ENCODE results near the gene RMI1. TPM values are rescaled to one million over a fixed set of nuclear protein-coding genes. Genes with fewer than 3 reads are reported as not detected.
A peak's percentile ranks its signal among the peaks of the same experiment; 100 is the strongest.

The RMI1 gene
- total RNA-seq, result 10 to 100 TPM; 19.5 to 21.4 TPM

DNA sequence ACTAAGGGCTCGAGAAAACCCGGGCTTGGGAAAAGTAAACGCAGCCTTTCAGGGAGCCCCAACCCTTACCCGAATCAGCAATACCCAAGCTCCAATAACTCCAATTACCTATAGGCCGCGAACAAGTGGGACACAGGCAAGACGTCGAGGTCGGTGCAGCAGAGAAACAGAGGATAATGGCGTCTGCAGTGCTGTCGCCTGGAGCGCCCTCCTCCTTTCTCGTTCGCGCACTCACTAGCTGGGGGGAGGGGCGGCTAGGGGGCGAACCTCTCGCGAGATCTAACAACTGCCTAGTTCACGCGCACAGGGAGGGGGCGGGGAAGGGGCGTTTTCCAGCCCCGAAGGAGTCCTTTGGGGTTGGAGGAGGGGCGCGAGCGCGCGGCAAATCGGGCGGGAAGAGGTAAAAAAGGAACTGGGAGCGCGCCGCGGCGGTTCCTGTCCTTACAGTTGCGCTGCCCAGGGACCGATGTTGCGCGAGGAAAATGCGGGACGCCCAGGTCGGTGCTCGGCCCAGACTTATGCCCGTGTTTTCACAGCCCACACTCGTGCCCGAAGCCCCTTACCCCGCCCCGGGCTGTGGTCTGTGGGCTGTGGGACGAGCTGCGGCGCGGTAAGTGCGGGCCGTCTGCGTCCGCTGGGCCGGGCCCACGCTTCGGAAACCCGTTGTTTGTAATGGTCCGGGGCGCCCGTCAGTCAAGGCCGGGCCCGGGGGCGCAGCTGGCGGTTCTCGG, at the start of gene RMI1:
Gene RMI1, plus strand, starts transcription at position 411 of the 731 bp plus-strand sequence. CDS start 20,182 bp downstream, outside the sequence.

DNA sequence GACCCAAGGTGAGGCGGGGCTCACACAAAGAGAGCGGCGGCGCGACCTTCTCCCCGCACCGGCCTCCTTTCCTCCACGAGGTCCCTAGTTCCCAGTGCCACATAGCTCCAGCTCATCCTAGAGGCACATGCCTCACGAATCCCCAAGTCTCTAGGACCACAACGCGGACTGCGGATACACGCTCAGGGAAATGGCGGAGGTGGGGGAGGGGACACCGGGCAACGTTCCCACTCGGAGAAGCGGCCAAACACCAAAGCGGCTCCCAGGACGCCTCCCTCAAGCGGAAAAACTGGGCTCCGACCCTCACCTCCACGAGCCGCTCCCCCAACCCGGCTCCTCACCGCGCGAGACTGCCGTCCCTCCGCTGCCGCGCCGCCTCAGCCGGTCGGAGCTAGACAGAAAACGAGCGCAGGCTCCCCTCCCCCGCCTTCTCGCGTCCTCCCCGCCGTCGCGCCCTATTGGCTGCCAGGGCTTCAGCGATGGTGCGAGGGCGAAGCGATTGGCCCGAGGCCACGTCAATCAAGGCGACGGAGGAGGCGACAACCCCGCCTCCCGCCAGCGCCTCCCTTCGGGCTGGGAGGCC, 702 bp upstream of the RMI1 start, which contains the start of gene HNRNPK:
Gene HNRNPK, minus strand, starts transcription at position 404 of the 583 bp plus-strand sequence. CDS start 1,963 bp downstream, outside the sequence.

Small RNA genes lying within 50 kb of the gene (microRNA-seq; reads per million reads assigned to microRNA genes)
- gene MIR7-1 (ENCODE audit: borderline microRNAs expressed, borderline replicate concordance), result 85.5 reads per million, percentile 70 among the genes with 10 or more reads in this experiment

Other genes with a start within 250 kb of the RMI1 start
- 1 to 10 TPM; 6.2 to 7.7 TPM for gene GKAP1, start 163.0 kb upstream of the RMI1 start, total RNA-seq
- gene KIF27, start 59.4 kb upstream of the RMI1 start, total RNA-seq, result 1 to 10 TPM; 3.5 to 4.2 TPM
- 100 to 1,000 TPM; 655 to 663 TPM for gene HNRNPK, start 590 bp upstream of the RMI1 start, total RNA-seq